Renal cortical epithelial cell (primary cell): ENCODE measurements around the gene RND1. TPM values are rescaled to one million over a fixed set of nuclear protein-coding genes. Genes with fewer than 3 reads are reported as not detected.

Experiments
- DNase-seq: peaks from one replicate; pipeline ENCODE4 v3.0.0-alpha.2; 2011; ENCODE audit warnings: low read depth
- total RNA-seq: library from RNA; depleted of rRNA; stranded (reverse); fragments of >200 nt; gene quantifications from 2 replicates; pipeline ENCODE4 v1.2.3, GENCODE V29; 2014

RND1 gene
- total RNA-seq, 1 donor from 2014 or later: 0.40 TPM

DNA sequence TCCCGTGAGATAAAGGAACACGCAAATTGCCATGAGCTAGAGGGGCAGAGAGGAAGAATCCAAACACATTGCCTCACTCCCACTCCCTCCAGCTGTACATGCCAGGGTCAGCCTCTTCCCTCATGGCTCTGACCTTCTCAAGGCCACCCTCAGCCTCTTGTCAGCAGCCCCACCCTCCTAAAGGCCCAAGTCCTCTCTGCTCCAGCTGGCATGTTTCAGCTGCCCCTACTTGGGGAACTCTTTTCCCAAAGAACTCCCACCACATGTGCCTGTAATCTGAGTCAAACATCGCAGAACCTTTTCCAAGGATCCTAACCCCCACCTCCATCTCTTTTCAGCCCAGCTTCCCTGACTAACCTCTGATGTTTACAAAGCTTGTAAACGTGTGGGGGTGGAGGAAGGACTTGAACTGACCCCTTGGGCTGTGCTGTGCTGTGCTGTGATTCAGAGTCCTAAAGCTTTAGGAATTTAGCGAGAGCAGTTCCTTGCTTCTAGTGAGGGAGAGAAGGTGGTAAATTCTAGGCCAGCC lies 54.7 kb downstream of the RND1 start:
- peak; percentile 93 for DNase-seq

DNA sequence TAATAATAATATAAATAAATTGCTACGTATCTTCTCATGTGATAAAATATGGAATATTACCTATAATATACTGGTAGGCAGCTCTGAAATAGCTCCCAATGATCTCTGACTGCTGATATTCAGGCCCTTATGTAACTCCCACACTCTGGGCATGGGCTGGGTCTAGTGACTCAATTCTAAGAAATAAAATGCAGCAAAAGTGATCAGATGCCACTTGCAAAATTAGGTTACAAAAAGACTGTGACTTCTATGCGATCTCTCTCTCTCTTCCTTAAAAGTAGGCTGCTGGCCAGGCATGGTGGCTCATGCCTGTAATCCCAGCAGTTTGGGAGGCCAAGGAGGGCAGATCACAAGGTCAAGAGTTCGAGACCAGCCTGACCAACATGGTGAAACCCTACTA lies 57.7 kb downstream of the RND1 start:
- no peak for DNase-seq

Other genes with a start within 250 kb of the RND1 start
- gene KANSL2, start 183.6 kb downstream of the RND1 start, total RNA-seq: 61.7 and 69.8 TPM in 2 replicates
- gene CCNT1, start 149.2 kb downstream of the RND1 start, total RNA-seq: 22.6 and 36.4 TPM in 2 replicates
- gene ADCY6, start 76.8 kb downstream of the RND1 start, total RNA-seq: 23.1 and 83.9 TPM in 2 replicates
- gene CACNB3, start 47.4 kb downstream of the RND1 start, total RNA-seq: 20.7 and 31.1 TPM in 2 replicates
- 84.7 and 121 TPM in 2 replicates for gene DDX23, start 13.7 kb downstream of the RND1 start, total RNA-seq
- 6.4 and 8.0 TPM in 2 replicates for gene FKBP11, start 59.6 kb upstream of the RND1 start, total RNA-seq
- gene ARF3, start 91.6 kb upstream of the RND1 start, total RNA-seq: 50.7 and 95.9 TPM in 2 replicates
- gene WNT10B, start 105.9 kb upstream of the RND1 start, total RNA-seq: 0.35 and 0.60 TPM in 2 replicates
- gene WNT1, start 112.5 kb upstream of the RND1 start, total RNA-seq: not detected in 2 replicates
- gene DDN, start 133.5 kb upstream of the RND1 start, total RNA-seq: 0.05 TPM in 1 of 2 replicates, not detected in the other
- 63.0 and 86.1 TPM in 2 replicates for gene PRKAG1, start 152.9 kb upstream of the RND1 start, total RNA-seq
- gene KMT2D, start 194.9 kb upstream of the RND1 start, total RNA-seq: 13.0 and 110 TPM in 2 replicates
- gene RHEBL1, start 204.1 kb upstream of the RND1 start, total RNA-seq: 0.10 and 1.7 TPM in 2 replicates
- 0.05 TPM in 1 of 2 replicates, not detected in the other for gene DHH, start 228.9 kb upstream of the RND1 start, total RNA-seq
- gene LMBR1L, start 245.0 kb upstream of the RND1 start, total RNA-seq: 33.3 and 34.3 TPM in 2 replicates